Lower leg skin (tissue), 4 donors: ENCODE measurements around the gene AVPR2. TPM values are rescaled to one million over a fixed set of nuclear protein-coding genes. Genes with fewer than 3 reads are reported as not detected.

Source experiments
- DNase-seq, 2 donors: peaks; one replicate each; pipeline ENCODE4 v3.0.0-alpha.2; 2019; ENCODE audit warnings: low spot score in 2 of 2
- H3K4me3 ChIP-seq: fragments of 200-600 bp; sonication (generic); 2 replicates; pipeline ENCODE4 v1.5.1; 2017; ENCODE audit warnings: mild to moderate bottlenecking, low read depth; ENCODE audit not compliant: poor library complexity, severe bottlenecking
- CTCF ChIP-seq, 3 donors: fragments of 450-650 bp; IDR thresholded peaks; one replicate each; pipeline ENCODE4 v1.5.1; 2016; ENCODE audit warnings: antibody characterized with exemption in 3 of 3, mild to moderate bottlenecking in 3 of 3, moderate library complexity in 2 of 3
- POLR2A ChIP-seq, 2 donors: fragments of 450-650 bp; IDR thresholded peaks; one replicate each; pipeline ENCODE4 v1.6.1; 2016 to 2017; ENCODE audit warnings: antibody characterized with exemption in 2 of 2, mild to moderate bottlenecking in 1 of 2, moderate library complexity in 1 of 2
- WGBS, 2 donors: methylation state at CpG; one replicate each; pipeline ENCODE4 v1.1.5; 2018; 5-methylcytosine and 5-hydroxymethylcytosine counted together
- intact Hi-C: fragments of 100-400 bp; cut with DNase I; formaldehyde crosslinking; loops from one replicate; pipeline ENCODE4 v1.15.0; 2023; ENCODE audit warnings: low total_unique reads
- total RNA-seq, 4 donors: library from RNA; depleted of rRNA; stranded (reverse); fragments of >200 nt; gene quantifications; one replicate each; pipeline ENCODE4 v1.1.0, GENCODE V29; 2016

AVPR2 gene
- total RNA-seq, 4 donors from 2014 or later: 0.53 to 2.6 (median 0.98) TPM

GRCh38 chrX:153865685-153866084, 38.8 kb upstream of the AVPR2 start:
- TF ChIP-seq CTCF (IDR thresholded peaks at IDR 0.05) (no peak), POLR2A (IDR thresholded peaks at IDR 0.05) (no peak)
- H3K4me3 ChIP-seq: no peak overlapping the region
- intact Hi-C loops: no loop called here
- WGBS, 2 donors: 89 to 90% methylated on average over 9 of the region's 9 CpGs
- no peak for DNase-seq

- H3K4me3 ChIP-seq: no peak overlapping the region
- 66 to 86% methylated on average over 8 to 21 of the region's 22 CpGs for WGBS, 2 donors
- intact Hi-C loops: no loop called here
- no peak for DNase-seq
- TF ChIP-seq POLR2A (IDR thresholded peaks at IDR 0.05): no peak
- TF ChIP-seq CTCF (IDR thresholded peaks at IDR 0.05): no peak
Measured at GRCh38 chrX:153866302-153867019, 38.0 kb upstream of the AVPR2 start.

GRCh38 chrX:153867139-153867538, 37.3 kb upstream of the AVPR2 start:
- no peak for DNase-seq
- WGBS, 2 donors: 77 to 87% methylated on average over 4 to 9 of the region's 9 CpGs
- TF ChIP-seq POLR2A (IDR thresholded peaks at IDR 0.05) (no peak), CTCF (IDR thresholded peaks at IDR 0.05) (no peak)
- no peak overlapping the region for H3K4me3 ChIP-seq
- intact Hi-C loops: no loop called here

GRCh38 chrX:153867671-153868070, 36.8 kb upstream of the AVPR2 start:
- no peak overlapping the region for H3K4me3 ChIP-seq
- no peak for DNase-seq
- intact Hi-C loops: no loop called here
- 59 to 86% methylated on average over 2 to 13 of the region's 13 CpGs for WGBS, 2 donors
- TF ChIP-seq CTCF (IDR thresholded peaks at IDR 0.05): no peak
- no peak for TF ChIP-seq POLR2A (IDR thresholded peaks at IDR 0.05)

GRCh38 chrX:153868576-153869472, 35.6 kb upstream of the AVPR2 start:
- DNase-seq: no peak
- 82 to 91% methylated on average over 7 to 21 of the region's 26 CpGs for WGBS, 2 donors
- intact Hi-C loops: no loop called here
- no peak overlapping the region for H3K4me3 ChIP-seq
- no peak for TF ChIP-seq POLR2A (IDR thresholded peaks at IDR 0.05)
- TF ChIP-seq CTCF (IDR thresholded peaks at IDR 0.05): no peak
